ENCODE data around the gene PRPF40B.

Gene PRPF40B

GRCh38 chr12:49623142-49623904, at the start of gene PRPF40B:
Gene PRPF40B, plus strand, starts transcription at chr12:49623561. Its CDS starts 30 bp downstream, at chr12:49623591.
- peak; percentile 17 for TF ChIP-seq CTCF (IDR thresholded peaks at IDR 0.05; ENCODE audit: low read depth, low read length)

GRCh38 chr12:49577589-49578315, 45.6 kb upstream of the PRPF40B start:
- DNase-seq (ENCODE audit: extremely low read depth, low read depth) = no peak
- TF ChIP-seq CTCF (IDR thresholded peaks at IDR 0.05; ENCODE audit: low read depth, low read length) = no peak

More at GRCh38 chr12:49623142-49623904, at the start of gene PRPF40B:
- DNase-seq (ENCODE audit: extremely low read depth, low read depth) = peak; percentile 57

- TF ChIP-seq CTCF (IDR thresholded peaks at IDR 0.05; ENCODE audit: low read depth, low read length) = no peak
- DNase-seq (ENCODE audit: extremely low read depth, low read depth) = no peak
These were observed 44.8 kb upstream of the PRPF40B start for GRCh38 chr12:49578471-49579112.

- DNase-seq (ENCODE audit: extremely low read depth, low read depth) = peak; percentile 27
- peak; percentile 91 for TF ChIP-seq CTCF (IDR thresholded peaks at IDR 0.05; ENCODE audit: low read depth, low read length)
These were observed 42.5 kb upstream of the PRPF40B start for GRCh38 chr12:49580572-49581535.

GRCh38 chr12:49582201-49582600, 41.2 kb upstream of the PRPF40B start:
- no peak for TF ChIP-seq CTCF (IDR thresholded peaks at IDR 0.05; ENCODE audit: low read depth, low read length)
- DNase-seq (ENCODE audit: extremely low read depth, low read depth) = no peak

- DNase-seq (ENCODE audit: extremely low read depth, low read depth) = no peak
- no peak for TF ChIP-seq CTCF (IDR thresholded peaks at IDR 0.05; ENCODE audit: low read depth, low read length)
These were observed 40.5 kb upstream of the PRPF40B start for GRCh38 chr12:49582850-49583249.
